ENCODE data around the gene LTC4S.

LTC4S gene

GRCh38 chr5:179812135-179812825, 18.5 kb downstream of the LTC4S start:
- DNase-seq (ENCODE audit: low spot score): no peak

GRCh38 chr5:179812997-179813607, 19.3 kb downstream of the LTC4S start:
- no peak for DNase-seq (ENCODE audit: low spot score)

DNA sequence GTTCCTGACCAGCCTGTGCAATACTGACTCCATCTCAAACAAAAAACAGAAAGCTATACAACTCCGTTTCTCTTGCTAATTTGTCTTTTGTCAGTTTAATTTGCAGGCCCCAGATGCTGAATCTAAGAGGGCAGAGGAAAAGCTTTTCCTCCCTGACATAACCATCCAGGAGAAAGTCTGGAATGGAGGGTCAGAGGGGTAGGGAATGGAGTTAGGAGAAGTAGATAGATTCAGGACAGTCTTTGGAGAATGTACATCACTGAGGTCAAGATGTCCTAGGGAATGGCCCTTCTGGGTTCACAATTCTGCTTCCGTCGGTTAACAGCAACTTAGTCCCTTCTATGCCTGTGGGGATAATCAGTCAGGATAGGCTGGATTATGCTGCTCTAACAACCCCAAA, 20.3 kb downstream of the LTC4S start:
- DNase-seq (ENCODE audit: low spot score): no peak

GRCh38 chr5:179815491-179816249, 21.9 kb downstream of the LTC4S start:
- no peak for DNase-seq (ENCODE audit: low spot score)

DNA sequence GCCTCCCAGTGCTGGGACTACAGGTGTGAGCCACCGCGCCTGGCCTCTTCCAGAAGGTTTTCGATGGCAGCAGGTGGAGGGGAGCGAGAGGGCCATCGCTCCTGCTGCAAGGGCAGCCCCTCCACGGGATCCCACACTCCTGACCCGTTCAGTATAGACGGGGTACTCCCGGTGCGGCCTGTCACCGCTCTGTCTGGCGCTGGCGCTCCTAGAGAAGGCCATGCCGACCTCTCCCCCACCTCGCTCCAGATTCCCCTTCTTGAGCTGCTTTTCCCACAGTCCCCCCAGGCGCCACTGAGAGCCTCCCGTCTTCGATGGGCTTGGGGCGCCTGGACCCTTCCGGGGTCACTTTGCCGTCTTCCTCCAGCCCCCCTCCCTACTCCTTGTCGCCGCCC, 22.6 kb downstream of the LTC4S start:
- DNase-seq (ENCODE audit: low spot score): no peak

DNA sequence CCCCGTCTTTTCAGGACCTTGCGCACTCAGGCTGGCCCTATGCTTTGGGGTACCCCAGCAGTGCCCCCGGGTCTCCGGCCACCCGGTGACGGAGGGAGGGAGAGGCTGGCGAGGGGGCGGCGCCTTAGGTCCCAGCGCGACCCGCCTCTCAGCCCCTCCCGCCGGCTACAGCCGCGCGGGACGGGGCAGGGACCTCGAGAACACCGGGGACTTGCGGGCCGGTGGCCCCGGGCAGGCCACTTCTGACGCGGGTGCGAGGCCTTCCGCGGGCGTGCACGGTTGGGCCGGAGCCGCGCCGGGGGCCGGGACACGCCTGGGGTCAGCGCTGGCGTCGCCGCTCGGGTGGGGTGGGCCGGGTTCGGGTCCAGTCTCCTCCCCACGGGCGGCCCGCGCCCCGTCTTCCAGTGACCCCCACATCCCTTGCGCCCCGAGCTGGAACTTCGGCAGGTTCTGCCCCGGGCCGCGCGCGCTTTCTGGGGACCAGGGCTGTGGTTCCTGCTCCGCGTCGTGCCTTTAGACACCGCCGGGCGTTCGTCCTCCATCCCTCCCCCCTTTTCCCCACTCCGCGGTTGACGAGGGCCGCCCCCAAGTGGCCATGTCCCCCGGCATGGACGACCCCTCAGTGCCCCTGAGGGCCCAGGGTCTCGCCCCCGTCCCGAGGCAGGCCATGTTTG, 23.1 kb downstream of the LTC4S start:
- no peak for DNase-seq (ENCODE audit: low spot score)

DNA sequence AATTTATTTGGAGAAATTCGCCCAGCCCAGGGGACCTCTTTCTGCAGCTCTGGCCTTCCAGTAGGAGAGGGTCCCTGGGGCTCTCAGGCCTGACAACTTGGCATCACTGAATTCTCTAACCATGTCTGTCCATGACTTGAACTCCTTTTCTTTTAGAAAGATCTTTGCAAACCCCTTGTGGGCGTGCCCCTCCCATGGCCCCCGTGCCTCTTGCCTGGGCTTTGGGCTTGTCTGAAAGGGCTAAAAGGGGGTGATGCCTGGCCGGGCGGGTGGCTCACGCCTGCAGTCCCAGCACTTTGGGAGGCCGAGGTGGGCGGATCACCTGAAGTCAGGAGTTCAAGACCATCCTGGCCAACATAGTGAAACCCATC, 23.7 kb downstream of the LTC4S start:
- no peak for DNase-seq (ENCODE audit: low spot score)

DNA sequence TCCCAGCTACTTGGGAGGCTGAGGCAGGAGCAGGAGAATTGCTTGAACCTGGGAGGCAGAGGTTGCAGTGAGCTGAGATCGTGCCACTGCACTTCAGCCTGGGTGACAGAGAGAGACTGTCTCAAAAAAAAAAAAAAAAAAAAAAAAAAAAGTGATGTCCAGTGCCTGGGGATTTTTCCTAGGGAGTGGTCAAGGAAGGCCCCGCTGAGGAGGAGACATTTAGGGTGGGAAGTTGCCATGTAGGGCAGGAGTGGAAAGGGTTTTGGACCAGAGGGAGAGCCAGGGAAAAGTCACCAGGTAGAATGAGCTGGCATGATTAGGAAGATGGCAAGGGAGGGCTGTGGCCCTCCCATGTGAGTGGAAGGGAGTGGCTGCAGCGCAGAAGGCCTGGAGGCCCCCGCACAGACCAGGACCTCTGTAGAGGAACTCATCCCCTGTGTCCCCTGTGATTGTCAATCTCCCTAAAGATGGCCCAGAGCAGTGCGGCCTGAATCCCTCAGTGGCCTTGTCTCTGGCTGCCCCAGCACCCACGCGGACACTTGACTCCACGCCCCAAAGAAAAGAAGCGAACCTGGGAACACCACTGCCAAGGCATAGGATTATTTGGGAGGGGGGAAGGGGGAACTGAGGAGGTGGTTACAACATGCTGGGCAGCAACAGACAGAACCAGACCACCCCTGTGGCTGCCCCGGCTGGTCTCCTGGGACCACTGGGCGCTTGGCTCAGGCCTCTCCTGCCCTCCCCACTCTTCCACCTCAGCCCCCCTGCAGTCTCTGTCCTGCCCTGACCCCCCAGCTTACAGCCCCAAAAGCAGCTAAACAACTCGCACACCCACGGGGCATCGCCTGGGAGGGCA, 24.3 kb downstream of the LTC4S start:
- DNase-seq (ENCODE audit: low spot score): no peak

DNA sequence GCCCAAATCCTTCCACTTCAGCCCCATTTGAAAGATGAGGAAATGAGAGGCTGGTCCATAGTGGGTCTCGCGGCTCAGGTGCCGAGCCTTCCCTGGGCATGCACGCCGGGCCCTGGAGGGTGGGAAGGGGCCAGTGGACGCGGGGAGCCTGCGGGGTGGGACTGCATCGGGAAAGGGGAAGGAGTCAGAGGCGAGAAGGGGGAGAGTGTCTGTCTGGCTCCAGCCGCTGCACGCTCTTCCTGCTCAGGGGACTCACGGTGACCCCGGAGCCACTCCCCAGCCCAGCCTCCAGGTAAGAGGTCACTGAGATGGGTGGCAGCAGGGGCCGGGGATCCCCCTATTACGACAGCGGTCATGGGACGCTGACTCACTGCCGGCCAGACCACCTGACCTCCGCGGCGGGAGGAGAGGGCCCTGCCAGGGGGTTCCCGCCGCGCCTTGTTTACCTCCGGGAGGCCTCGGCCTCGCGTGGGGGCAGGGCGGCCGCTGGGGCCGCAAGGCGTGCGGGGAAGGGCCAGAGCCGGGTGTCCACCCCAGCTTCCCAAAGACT, 25.0 kb downstream of the LTC4S start:
- DNase-seq (ENCODE audit: low spot score): peak; percentile 91

DNA sequence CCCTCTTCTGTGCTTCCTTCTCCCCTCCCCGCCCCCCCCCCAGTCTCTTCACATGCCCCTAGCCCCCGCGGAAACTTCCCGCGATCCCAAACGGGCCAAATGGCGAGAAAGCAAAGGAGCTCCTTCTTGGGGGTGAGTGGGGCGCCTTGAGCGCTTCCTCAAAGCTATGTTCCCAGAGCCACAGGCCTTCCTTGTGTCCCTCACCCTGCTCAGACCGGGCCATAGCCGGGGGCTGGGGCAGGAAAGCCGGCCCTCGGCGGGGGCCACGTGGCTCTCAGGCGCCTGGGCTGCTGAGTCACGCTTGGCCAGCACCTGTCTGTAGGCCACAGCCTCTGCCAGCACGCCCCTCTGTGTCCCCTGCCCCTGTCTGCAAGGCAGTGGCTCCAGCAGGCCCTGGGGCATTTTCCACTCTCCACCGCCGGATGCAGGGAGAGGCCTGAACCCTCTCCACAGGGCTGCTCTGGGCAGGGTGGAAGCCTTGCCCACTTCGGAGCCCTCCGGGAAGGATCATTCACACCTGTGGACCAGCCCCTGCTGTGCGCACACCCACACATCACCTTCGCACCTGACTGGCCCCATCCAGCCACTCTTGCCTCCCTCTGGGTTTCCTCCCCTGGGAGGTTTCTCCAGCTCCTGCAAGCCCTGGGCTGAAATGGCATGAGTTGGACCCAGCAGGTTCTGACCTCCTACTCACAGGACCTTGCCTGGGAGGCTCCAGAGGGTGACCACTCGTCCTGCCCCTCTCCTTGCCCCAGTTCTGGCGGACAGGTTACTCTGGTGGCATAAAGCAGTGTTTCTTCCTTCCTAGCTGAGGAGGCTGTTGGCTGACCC, 25.7 kb downstream of the LTC4S start:
- peak; percentile 31 for DNase-seq (ENCODE audit: low spot score)

DNA sequence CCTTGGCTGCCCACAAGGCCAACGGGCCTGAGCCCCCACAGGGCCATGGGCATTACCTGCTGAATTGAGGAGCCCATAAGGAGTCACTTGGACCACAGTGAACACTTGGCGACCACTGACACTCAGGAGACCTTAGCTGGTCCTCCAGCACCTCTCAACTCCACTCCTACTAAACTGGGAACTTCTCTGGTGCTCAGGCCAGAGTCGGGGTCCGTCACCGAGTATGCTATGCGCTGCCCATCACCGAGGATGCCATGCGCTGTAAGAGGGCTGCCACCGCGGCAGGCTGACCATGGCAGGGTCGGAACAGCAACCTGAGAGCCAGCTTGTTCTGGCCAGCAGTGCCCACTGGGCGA, 26.3 kb downstream of the LTC4S start:
- no peak for DNase-seq (ENCODE audit: low spot score)

DNA sequence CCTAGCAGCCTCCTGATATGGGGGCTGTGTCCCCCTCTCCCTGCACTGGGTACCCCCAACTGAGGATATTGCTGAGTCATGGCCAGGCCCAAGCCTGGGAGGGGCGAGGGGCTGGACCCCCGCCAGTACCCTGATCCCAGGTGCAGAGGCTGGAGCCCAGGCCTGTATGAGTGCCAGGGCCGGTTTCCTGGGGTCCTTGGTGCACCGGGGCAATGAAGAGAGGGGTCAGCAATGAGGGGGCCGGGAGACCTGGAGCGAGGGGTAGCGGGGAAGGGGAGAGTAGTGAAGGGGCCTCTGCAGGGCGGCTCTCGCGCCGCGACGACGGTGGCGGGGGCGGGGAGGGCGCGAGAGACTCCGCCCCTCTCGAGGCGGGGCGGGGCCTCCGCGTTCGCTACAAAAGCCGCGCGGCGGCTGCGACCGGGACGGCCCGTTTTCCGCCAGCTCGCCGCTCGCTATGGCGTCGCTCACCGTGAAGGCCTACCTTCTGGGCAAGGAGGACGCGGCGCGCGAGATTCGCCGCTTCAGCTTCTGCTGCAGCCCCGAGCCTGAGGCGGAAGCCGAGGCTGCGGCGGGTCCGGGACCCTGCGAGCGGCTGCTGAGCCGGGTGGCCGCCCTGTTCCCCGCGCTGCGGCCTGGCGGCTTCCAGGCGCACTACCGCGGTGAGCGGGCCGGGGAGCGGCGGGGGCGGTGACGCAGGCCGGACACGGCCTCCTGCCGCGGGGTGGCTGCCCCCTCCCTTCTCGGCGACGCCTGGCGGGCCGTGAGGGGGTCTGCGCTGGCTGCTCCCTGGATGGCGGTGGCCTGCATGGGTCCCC, 26.9 kb downstream of the LTC4S start, which contains the start of gene SQSTM1:
Gene SQSTM1 (plus strand): TSS at position 423 of the 815 bp plus-strand sequence. CDS start 32 bp downstream, at position 455.
- DNase-seq (ENCODE audit: low spot score): peak; percentile 82

GRCh38 chr5:179821298-179822058, 27.7 kb downstream of the LTC4S start:
- DNase-seq (ENCODE audit: low spot score): peak; percentile 90

GRCh38 chr5:179822059-179822432, 28.3 kb downstream of the LTC4S start:
- DNase-seq (ENCODE audit: low spot score): no peak

DNA sequence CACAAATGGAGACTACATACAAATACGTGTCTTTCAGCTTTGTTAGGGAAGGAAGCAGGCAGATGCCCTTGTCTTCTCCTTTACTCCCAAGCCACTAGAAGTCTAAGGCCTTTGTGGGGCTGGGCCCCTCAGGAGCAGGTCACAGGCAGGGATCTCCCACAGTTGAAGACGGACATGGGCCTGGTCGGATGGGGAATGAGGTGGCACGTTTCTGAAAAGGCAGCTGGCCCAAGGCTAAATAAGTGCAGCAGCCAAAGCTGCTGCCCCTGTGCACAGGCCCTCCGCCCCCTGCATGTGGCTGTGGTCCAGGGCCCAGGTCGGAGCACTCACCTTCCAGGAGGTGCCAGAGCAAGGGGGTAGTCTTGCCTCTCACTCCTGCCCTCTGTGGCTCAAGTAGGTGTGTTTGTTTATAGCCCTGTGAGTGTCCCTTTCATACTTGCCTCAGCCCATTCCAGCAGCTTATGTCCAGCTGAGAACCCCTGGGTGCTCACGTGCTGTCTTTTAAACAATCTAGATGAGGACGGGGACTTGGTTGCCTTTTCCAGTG, 28.7 kb downstream of the LTC4S start:
- DNase-seq (ENCODE audit: low spot score): no peak

DNA sequence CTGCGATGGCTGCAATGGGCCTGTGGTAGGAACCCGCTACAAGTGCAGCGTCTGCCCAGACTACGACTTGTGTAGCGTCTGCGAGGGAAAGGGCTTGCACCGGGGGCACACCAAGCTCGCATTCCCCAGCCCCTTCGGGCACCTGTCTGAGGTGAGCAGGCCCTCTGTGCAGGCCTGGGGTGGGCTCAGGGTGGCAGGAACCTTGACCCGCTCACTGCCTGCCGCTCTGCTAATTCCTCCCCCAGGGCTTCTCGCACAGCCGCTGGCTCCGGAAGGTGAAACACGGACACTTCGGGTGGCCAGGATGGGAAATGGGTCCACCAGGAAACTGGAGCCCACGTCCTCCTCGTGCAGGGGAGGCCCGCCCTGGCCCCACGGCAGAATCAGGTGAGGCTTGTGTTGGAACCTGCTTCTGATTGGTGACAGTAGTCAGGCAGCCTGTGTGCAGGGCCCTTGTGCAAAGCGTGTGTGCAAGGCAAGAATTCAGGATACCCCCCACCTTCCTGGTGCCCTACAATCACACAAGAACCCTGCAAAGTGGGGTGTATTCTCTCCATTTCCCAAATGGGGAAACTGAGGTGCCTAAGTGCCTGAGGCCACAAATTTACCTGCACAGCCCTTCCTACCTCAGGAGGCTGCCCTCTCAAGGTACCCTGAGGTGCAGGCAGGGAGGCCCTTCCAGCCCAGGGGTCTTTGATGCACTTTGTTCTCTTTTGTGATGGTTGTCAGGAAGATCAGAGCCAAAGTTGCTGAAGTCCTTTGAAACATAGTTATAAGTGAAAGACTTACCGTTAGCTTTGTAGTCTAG, 30.4 kb downstream of the LTC4S start:
- DNase-seq (ENCODE audit: low spot score): no peak

DNA sequence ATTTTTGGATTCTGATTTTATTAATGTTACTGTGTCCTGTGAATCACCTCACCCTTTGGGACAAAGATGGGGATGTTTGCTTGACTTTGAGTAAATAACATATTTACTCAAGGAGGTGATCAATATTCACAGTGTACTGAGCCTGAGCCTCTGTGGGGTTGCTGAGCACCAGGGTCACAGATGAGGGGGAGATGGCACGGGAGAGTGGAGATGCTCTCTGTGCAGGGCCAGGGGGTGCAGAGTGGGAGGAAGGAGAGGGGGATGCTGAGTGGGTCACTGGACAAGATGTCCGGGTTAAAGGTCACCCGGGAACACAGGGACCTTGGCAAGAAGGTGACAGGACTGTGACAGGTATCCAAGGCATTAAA, 30.9 kb downstream of the LTC4S start:
- DNase-seq (ENCODE audit: low spot score): no peak

- DNase-seq (ENCODE audit: low spot score): no peak
These were observed 31.9 kb downstream of the LTC4S start for GRCh38 chr5:179825655-179826182.
